H9 (cell line): ENCODE data around the gene MBTPS1. TPM values are rescaled to one million over a fixed set of nuclear protein-coding genes. Genes with fewer than 3 reads are reported as not detected.

Source experiments
- DNase-seq: peaks from one replicate; pipeline ENCODE4 v3.0.0-alpha.2; 2017
- H2AFZ ChIP-seq: one replicate; pipeline ENCODE4 v1.6.1; 2013; ENCODE audit warnings: mild to moderate bottlenecking, low read length, control low read depth, moderate library complexity
- H2AK5ac ChIP-seq: 2 replicates; pipeline ENCODE4 v1.6.1; 2013; ENCODE audit warnings: low read length, control low read depth, mixed read lengths; ENCODE audit not compliant: insufficient read length
- H2BK120ac ChIP-seq: one replicate; pipeline ENCODE4 v1.6.1; 2013; ENCODE audit warnings: low read depth, mild to moderate bottlenecking, low read length, control low read depth, inconsistent platforms; ENCODE audit not compliant: poor library complexity, severe bottlenecking
- H2BK12ac ChIP-seq: 2 replicates; pipeline ENCODE4 v1.6.1; 2013; ENCODE audit warnings: low read length, control low read depth, mixed read lengths, low read depth; ENCODE audit not compliant: insufficient read length
- H2BK15ac ChIP-seq: 2 replicates; pipeline ENCODE4 v1.6.1; 2013; ENCODE audit warnings: low read depth, low read length, control low read depth
- H2BK20ac ChIP-seq: one replicate; pipeline ENCODE4 v1.6.1; 2013; ENCODE audit warnings: low read depth, mild to moderate bottlenecking, low read length, control low read depth, inconsistent platforms; ENCODE audit not compliant: poor library complexity, severe bottlenecking
- H2BK5ac ChIP-seq: 2 replicates; pipeline ENCODE4 v1.6.1; 2013; ENCODE audit warnings: low read length, control low read depth, mixed read lengths; ENCODE audit not compliant: insufficient read length
- H3K14ac ChIP-seq: 2 replicates; pipeline ENCODE4 v1.6.1; 2013; ENCODE audit warnings: low read length, control low read depth; ENCODE audit not compliant: insufficient read depth
- H3K18ac ChIP-seq: 2 replicates; pipeline ENCODE4 v1.6.1; 2013; ENCODE audit warnings: low read depth, mild to moderate bottlenecking, mixed read lengths, low read length, control low read depth; ENCODE audit not compliant: insufficient read length
- H3K23ac ChIP-seq: 2 replicates; pipeline ENCODE4 v1.6.1; 2013; ENCODE audit warnings: low read length, control low read depth, mixed read lengths, low read depth; ENCODE audit not compliant: insufficient read length
- H3K23me2 ChIP-seq: 2 replicates; pipeline ENCODE4 v1.6.1; 2013; ENCODE audit warnings: low read depth, mild to moderate bottlenecking, mixed read lengths, low read length, control low read depth; ENCODE audit not compliant: insufficient read length, poor library complexity, severe bottlenecking
- H3K27ac ChIP-seq: 2 replicates; pipeline ENCODE4 v1.5.1; 2013; ENCODE audit warnings: low read length, control low read depth, mixed read lengths, low read depth; ENCODE audit not compliant: insufficient read length
- H3K27me3 ChIP-seq: 2 replicates; pipeline ENCODE4 v1.6.1; 2013; ENCODE audit warnings: low read length, control low read depth, inconsistent platforms; ENCODE audit not compliant: insufficient read depth
- H3K4ac ChIP-seq: 2 replicates; pipeline ENCODE4 v1.6.1; 2013; ENCODE audit warnings: low read depth, mild to moderate bottlenecking, control low read depth, inconsistent platforms, low read length, moderate library complexity
- H3K4me1 ChIP-seq: 2 replicates; pipeline ENCODE4 v1.6.1; 2013; ENCODE audit warnings: low read length, control low read depth, inconsistent platforms; ENCODE audit not compliant: insufficient read depth
- H3K4me2 ChIP-seq: 2 replicates; pipeline ENCODE4 v1.6.1; 2013; ENCODE audit warnings: low read length, control low read depth, mixed read lengths; ENCODE audit not compliant: insufficient read length, insufficient read depth
- H3K56ac ChIP-seq: 2 replicates; pipeline ENCODE4 v1.6.1; 2013; ENCODE audit warnings: low read depth, mild to moderate bottlenecking, mixed read lengths, low read length, control low read depth; ENCODE audit not compliant: insufficient read length
- H3K79me1 ChIP-seq: 2 replicates; pipeline ENCODE4 v1.6.1; 2013; ENCODE audit warnings: low read depth, mild to moderate bottlenecking, moderate library complexity, low read length, control low read depth, inconsistent platforms; ENCODE audit not compliant: insufficient read depth, poor library complexity, severe bottlenecking
- H3K79me2 ChIP-seq: 2 replicates; pipeline ENCODE4 v1.6.1; 2013; ENCODE audit warnings: low read length, control low read depth, inconsistent platforms; ENCODE audit not compliant: insufficient read depth
- H3K9ac ChIP-seq: 2 replicates; pipeline ENCODE4 v1.6.1; 2013; ENCODE audit warnings: low read length, control low read depth, mixed read lengths; ENCODE audit not compliant: insufficient read length; ENCODE audit errors: extremely low read depth
- H3K9me3 ChIP-seq: one replicate; pipeline ENCODE4 v1.6.1; 2013; ENCODE audit warnings: low read depth, low read length, inconsistent platforms; ENCODE audit not compliant: control insufficient read depth
- H3T11ph ChIP-seq: one replicate; pipeline ENCODE4 v1.6.1; 2013; ENCODE audit warnings: mild to moderate bottlenecking, low read length, control low read depth, inconsistent platforms
- H4K20me1 ChIP-seq: one replicate; pipeline ENCODE4 v1.6.1; 2013; ENCODE audit not compliant: control insufficient read depth, insufficient read length, insufficient read depth
- H4K5ac ChIP-seq: 2 replicates; pipeline ENCODE4 v1.6.1; 2013; ENCODE audit warnings: low read depth, mild to moderate bottlenecking, mixed read lengths, low read length, control low read depth; ENCODE audit not compliant: insufficient read length
- H4K8ac ChIP-seq: replicated peaks from 2 replicates; pipeline ENCODE4 v1.6.1; 2013; ENCODE audit warnings: low read length, control low read depth, mixed read lengths, low read depth; ENCODE audit not compliant: insufficient read length
- H4K91ac ChIP-seq: 2 replicates; pipeline ENCODE4 v1.6.1; 2013; ENCODE audit warnings: low read depth, mild to moderate bottlenecking, moderate library complexity, mixed read lengths, low read length, control low read depth; ENCODE audit not compliant: insufficient read length
- H3K27ac Mint-ChIP-seq, 3 experiments: 2 replicates in 2 of 3; 3 replicates in 1 of 3; pipeline ENCODE4 v1.8.0; 2020 to 2021; ENCODE audit warnings: mixed read lengths in 3 of 3, mild to moderate bottlenecking in 1 of 3, moderate library complexity in 1 of 3
- H3K27me3 Mint-ChIP-seq: 2 replicates; pipeline ENCODE4 v1.8.0; 2021; ENCODE audit warnings: low read depth, mild to moderate bottlenecking, moderate library complexity, mixed read lengths
- H3K36me3 Mint-ChIP-seq, 3 experiments: 2 replicates in 2 of 3; 3 replicates in 1 of 3; pipeline ENCODE4 v1.8.0; 2020 to 2021; ENCODE audit warnings: low read depth in 3 of 3, mixed read lengths in 3 of 3; ENCODE audit not compliant: insufficient read depth in 1 of 3
- H3K4me1 Mint-ChIP-seq, 2 experiments: 2 replicates each; pipeline ENCODE4 v1.8.0; 2020; ENCODE audit warnings: mixed read lengths in 2 of 2
- H3K4me3 Mint-ChIP-seq, 2 experiments: 2 replicates in 1 of 2; 3 replicates in 1 of 2; pipeline ENCODE4 v1.8.0; 2020 to 2021; ENCODE audit warnings: mild to moderate bottlenecking in 2 of 2, mixed read lengths in 2 of 2, moderate library complexity in 1 of 2
- H3K9me3 Mint-ChIP-seq, 2 experiments: 2 replicates in 1 of 2; 3 replicates in 1 of 2; pipeline ENCODE4 v1.8.0; 2020; ENCODE audit warnings: mild to moderate bottlenecking in 2 of 2, mixed read lengths in 2 of 2, moderate library complexity in 1 of 2
- whole genome bisulfite sequencing: extraction: QIAGEN DNeasy Blood & Tissue Kit; methylation state at CpG from one replicate; pipeline ENCODE4 v1.1.7; 2013; ENCODE audit warnings: missing lambda C conversion rate, low lambda C conversion rate, mixed read lengths; ENCODE audit not compliant: insufficient read length; ENCODE audit errors: extremely low coverage; 5-methylcytosine and 5-hydroxymethylcytosine counted together
- total RNA-seq: library from RNA; stranded (reverse); gene quantifications from 2 replicates; pipeline ENCODE4 v1.2.1, GENCODE V29; 2021
- TF ChIP-seq, protein P1 (sequence below): fragments of 200-600 bp; sonication (generic); conservative IDR thresholded peaks from 3 replicates; pipeline ENCODE4 v1.8.0; 2021; ENCODE audit warnings: antibody characterized with exemption, mild to moderate bottlenecking

MBTPS1 gene
- total RNA-seq, 1 experiment from 2014 or later, result 48.7 TPM

DNA sequence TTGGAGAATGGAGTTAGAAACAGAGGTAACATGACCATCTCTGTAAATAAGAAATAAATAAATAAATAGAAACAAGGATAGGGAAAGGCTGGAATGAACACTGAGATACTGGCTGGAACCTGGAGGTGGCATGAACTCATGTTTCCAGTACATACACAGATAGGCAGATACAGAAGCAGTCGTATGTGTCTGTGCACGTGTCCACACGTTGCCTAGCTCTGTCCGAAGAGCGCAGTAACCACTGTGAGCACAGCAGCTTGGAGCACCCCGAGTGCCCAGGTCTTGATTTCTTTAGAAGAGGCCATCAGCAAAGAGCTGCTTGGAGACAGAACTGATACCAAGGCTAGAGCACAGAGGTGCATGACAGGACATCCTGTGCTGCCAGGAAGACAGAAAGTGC, 37.1 kb downstream of the MBTPS1 start:
- no CpG with 5 or more reads among the region's 6 CpGs for WGBS
- no peak overlapping the region for H2BK5ac ChIP-seq
- no peak overlapping the region for H2AK5ac ChIP-seq
- no peaks in the 10 kb centered on the region for H3K23me2 ChIP-seq
- no peaks in the 10 kb centered on the region for H4K20me1 ChIP-seq
- H3K79me2 ChIP-seq, result no peaks in the 10 kb centered on the region
- no peak overlapping the region for H3K14ac ChIP-seq
- no peak overlapping the region for H3K4me2 ChIP-seq
- no peak overlapping the region for H4K91ac ChIP-seq
- H3K27ac Mint-ChIP-seq, result no peak overlapping the region
- H3K27me3 ChIP-seq, result no peaks in the 10 kb centered on the region
- no peaks in the 10 kb centered on the region for H3K9me3 Mint-ChIP-seq
- H3K36me3 Mint-ChIP-seq, result peaks cover 10 to 61% (median 37%) of the 10 kb centered on the region in 3 experiments; a peak in 6 of 7 replicates
- H3K4me1 ChIP-seq, result no peaks in the 10 kb centered on the region
- no peak overlapping the region for H3K56ac ChIP-seq
- TF ChIP-seq, protein P1, sequence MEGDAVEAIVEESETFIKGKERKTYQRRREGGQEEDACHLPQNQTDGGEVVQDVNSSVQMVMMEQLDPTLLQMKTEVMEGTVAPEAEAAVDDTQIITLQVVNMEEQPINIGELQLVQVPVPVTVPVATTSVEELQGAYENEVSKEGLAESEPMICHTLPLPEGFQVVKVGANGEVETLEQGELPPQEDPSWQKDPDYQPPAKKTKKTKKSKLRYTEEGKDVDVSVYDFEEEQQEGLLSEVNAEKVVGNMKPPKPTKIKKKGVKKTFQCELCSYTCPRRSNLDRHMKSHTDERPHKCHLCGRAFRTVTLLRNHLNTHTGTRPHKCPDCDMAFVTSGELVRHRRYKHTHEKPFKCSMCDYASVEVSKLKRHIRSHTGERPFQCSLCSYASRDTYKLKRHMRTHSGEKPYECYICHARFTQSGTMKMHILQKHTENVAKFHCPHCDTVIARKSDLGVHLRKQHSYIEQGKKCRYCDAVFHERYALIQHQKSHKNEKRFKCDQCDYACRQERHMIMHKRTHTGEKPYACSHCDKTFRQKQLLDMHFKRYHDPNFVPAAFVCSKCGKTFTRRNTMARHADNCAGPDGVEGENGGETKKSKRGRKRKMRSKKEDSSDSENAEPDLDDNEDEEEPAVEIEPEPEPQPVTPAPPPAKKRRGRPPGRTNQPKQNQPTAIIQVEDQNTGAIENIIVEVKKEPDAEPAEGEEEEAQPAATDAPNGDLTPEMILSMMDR, result no peak
- no peak overlapping the region for H3K23ac ChIP-seq
- DNase-seq, result no peak
- no peak overlapping the region for H3K27ac ChIP-seq
- no peak overlapping the region for H2BK12ac ChIP-seq
- H2AFZ ChIP-seq, result no peak overlapping the region
- no peaks in the 10 kb centered on the region for H3K4me1 Mint-ChIP-seq
- no peak overlapping the region for H4K8ac ChIP-seq
- H3K4ac ChIP-seq, result no peak overlapping the region
- H3K4me3 Mint-ChIP-seq, result no peak overlapping the region
- no peak overlapping the region for H2BK120ac ChIP-seq
- H3K9me3 ChIP-seq, result no peaks in the 10 kb centered on the region
- no peak overlapping the region for H2BK20ac ChIP-seq
- no peaks in the 10 kb centered on the region for H3K79me1 ChIP-seq
- no peak overlapping the region for H3K9ac ChIP-seq
- no peak overlapping the region for H3K18ac ChIP-seq
- no peak overlapping the region for H3T11ph ChIP-seq
- no peak overlapping the region for H2BK15ac ChIP-seq
- H3K27me3 Mint-ChIP-seq, result no peaks in the 10 kb centered on the region
- H4K5ac ChIP-seq, result no peak overlapping the region
